Stromal cell of bone marrow (primary cell): ENCODE measurements around the gene EEF1AKMT4.

Experiments
- DNase-seq: peaks from one replicate; pipeline ENCODE4 v3.0.0-alpha.2; 2012; ENCODE audit warnings: low read depth

The EEF1AKMT4 gene

DNA sequence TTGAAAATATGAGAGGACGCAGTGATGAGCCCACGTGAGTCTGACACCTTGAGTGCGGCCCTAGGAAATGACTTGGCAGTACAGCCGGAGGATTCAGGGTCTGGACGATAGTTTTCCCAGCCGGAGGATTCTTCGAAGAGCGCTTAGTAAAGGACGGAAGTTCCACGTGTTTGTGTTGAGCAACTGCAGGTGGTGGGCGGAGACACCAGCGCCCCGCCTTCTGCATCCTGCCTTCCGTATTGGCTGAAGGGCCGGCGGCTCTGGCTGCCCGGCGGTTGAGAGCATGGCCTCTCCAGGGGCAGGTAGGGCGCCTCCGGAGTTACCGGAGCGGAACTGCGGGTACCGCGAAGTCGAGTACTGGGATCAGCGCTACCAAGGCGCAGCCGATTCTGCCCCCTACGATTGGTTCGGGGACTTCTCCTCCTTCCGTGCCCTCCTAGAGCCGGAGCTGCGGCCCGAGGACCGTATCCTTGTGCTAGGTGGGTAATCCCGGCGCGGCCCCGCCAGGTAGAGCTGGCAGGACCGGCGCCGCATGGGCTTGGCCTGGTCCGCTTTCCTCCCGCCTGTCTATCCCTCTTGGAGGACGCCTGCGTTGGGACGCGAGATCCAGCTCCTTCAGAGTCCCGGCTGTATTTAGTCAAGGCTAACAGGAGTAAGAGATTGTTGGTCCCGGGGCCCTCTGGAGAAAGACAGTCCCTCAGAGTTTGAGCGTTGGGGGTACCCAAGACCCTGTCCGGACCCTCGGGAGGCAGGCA, at the start of gene EEF1AKMT4:
Gene EEF1AKMT4 (plus strand): TSS at position 261 of the 755 bp plus-strand sequence. CDS start 23 bp downstream, at position 284.
- peak; percentile 93 for DNase-seq

DNA sequence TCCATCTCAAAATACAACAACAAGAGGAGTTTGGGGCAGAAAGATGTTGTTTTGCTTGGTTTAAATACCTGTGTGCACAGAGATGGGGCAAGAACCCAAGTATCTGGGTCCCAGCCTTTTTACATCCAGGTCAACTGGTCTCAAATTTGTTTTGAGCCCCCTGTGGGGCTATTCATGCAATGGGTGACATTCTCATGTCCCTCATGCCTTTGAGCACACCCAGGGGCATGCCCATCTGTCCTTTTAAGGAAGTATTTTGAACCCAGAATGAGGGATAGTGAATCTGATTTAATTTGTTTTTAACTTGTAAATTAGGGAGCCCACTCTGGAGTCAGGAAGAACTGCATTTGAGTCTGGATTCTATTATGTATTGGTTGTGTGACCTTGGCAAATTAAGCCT, 48.6 kb upstream of the EEF1AKMT4 start:
- no peak for DNase-seq

DNA sequence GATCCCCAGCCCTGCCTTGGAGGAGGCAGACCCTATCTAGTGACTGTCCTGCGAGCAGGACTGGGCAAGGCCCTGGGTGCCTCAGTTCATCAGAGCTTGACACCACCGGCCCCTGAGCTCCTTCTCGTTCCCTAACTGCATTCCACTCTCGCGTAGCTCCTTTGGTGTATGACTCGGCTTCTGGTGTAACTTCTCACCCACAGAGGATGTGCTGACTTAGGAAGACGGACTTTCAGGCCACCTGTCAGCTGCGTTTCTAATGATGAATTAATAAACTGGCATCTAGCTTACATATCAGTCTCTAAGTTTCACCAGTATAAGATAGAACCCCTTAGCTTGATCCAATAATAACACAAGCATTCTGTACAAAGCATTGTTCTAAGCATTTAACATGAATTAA, 45.9 kb upstream of the EEF1AKMT4 start:
- DNase-seq: no peak

DNA sequence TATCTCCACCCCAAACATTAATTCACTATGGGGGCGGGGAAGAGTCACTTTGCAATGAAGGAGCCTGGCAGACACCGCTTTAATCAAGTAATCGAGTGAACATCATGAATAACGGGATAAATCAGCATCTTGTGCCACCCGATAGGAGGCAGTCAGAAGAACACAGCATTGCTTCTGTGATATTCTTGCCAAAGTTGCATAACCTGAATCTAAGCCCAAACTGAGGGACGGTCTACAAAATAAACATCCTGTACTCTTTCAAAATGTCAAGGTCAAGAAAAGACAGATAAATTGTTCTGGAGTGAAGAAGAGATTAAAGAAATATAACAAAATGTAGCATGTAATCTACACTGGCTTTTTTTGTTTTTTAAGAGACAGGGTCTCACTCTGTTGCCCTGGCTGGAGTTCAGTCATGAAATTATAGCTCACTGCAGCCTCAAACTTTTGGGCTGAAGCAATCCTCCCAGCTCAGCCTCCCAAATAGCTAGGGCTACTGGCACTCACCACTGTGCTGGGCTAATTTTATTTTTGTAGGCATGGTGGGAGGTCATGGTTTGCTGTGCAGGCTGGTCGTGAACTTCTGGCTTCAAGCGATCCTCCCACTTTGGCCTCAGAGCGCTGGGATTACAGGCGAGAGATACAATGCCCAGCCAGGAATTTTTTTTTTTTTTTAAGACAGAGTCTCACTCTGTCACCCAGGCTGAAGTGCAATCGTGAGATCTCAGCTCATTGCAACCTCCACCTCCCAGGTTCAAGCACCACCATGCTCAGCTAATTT, 40.1 kb upstream of the EEF1AKMT4 start:
- DNase-seq: no peak

DNA sequence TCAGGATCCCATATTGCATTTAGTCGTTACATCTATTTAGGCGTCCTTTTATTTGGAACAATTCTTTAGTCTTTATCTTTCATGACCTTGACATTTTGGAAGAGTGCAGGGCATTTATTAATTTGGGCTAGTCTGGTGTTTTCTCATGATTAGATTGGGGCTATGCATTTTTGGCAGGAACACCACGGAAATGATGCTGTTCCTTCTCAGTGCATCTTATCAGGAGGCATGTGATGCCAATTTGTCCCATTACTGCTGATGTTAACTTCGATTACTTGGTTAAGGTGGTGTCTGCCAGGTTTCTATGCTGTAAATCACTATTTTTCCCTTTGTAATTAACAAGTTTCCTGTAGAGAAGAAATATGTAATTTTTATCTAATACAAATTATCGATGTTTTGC, 38.2 kb upstream of the EEF1AKMT4 start:
- DNase-seq: no peak

DNA sequence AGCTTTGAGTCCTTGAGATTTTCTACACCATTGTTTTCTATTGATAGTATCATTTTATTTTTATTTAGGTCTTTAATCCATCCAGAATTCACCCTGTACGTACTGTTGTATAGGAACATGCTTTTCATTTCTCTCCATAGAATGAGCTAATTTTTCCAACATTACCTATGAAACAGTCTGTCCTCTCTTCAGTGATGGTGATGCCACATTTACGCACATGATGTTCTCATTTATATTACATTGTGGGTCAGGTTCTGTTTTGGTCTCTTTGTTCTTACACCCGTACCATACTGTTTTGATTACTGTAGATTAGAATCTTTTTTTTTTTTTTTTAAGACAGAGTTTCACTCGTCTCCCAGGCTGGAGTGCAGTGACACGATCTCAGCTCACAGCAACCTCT, 37.8 kb upstream of the EEF1AKMT4 start:
- DNase-seq: no peak

DNA sequence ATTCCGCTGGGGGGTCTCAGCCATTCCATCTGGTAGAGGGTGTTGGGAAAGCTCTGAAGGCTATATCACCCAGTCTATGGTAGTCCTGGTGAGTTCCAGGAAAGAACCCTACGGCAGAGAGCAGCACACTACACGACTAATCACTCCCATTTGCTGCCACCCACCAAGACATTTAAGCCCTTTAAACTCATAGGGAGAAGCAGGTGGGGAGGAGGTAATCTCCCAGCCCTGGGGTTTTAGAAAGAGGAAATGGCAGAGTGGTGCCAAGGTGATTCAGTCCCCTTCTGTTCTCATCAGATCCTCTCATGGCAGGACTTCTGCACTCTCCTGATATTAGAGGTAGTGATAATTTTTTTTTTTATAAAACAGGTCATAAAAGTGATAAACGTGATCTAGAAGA, 30.7 kb upstream of the EEF1AKMT4 start:
- no peak for DNase-seq

DNA sequence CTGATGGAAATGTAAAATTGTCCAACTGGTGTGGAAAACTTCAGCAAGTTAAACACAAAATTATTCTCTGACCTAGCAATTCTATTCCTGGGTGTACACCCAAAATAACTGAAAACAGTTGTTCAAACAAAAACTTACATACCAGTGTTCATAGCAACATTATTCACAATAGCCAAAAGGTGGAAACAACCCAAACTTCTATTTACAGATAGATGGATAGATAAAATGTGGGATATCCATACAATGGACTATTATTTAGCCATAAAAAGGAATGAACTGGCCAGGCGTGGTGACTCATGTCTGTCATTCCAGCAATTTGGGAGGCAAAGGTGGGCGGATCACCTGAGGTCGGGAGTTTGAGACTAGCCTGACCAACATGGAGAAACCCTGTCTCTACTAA, 27.0 kb upstream of the EEF1AKMT4 start:
- no peak for DNase-seq

DNA sequence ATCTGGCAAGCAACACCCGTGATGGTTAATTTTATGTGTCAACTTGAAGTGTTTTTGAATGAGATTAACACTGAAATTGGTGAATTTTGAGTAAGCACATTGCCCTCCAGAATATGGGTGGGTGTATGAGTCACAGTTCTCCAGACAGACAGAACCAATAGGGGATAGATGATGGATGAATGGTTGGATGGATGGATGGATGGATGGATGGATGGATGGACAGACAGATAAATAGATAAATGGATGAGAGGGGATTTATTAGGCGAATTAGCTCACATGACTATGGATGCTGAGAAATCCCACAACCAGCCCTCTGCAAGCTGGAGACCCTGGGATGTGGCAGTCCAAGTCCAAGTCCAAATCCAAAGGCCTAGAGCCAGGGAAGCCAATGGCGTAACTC, 25.5 kb upstream of the EEF1AKMT4 start:
- DNase-seq: no peak

DNA sequence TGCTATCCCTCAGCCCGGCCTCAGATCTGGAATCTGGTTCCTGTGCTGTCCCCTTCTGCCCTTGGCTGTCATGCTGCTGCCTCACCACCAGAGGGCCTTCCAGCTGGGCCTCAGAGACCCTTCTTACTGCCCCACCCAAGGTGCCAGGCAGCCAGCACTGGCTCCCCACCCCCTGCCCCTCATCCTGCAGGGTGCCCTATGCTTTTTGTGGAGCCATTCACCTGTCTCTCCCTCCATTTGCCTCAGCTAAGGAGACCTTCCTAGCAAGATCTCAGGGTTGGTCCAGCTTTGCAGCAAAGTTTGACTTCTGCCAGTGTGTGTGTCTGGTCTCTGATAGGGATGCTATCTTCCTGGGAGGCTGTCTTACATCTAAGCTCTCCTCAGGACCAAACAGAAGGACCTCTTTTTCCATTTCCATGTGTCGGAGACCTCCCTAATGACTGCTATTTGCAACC, 22.0 kb upstream of the EEF1AKMT4 start:
- DNase-seq: no peak

DNA sequence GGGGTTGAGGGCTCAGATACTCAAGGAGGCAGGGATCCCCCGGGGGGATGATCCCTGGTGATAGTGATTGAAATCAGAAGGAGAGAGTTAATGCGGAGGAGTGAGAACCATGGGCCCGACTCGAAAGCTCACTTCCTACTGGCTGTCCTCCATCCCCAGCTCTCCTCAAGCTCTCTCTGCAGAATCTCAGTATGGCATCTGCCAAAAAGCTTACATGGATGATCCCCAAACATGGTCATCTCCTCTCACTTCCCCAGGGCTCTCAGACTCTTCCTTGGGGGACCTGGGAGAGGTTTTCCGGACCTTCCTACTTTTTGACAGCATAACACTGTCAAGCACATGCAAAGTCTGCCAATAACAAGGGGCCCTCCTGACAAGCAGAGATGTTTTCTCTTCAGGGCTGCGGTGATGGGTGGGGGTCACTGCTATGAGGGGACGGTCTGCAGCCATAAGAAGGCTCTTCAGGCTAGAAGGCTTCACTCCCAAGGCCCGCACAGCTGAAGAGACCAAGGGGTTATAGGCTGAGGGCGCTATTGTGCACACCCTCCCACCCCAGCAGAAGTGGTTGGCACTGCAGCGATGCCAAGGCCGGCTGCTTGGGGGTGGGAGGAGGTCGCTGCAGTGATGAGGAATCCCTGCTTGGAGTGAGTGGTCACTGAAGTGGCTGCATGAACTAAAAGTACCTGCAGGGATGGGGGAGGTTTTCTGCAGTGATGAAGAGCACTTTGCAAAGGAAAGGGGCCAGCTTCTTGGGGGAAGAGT, 20.9 kb upstream of the EEF1AKMT4 start:
- no peak for DNase-seq

DNA sequence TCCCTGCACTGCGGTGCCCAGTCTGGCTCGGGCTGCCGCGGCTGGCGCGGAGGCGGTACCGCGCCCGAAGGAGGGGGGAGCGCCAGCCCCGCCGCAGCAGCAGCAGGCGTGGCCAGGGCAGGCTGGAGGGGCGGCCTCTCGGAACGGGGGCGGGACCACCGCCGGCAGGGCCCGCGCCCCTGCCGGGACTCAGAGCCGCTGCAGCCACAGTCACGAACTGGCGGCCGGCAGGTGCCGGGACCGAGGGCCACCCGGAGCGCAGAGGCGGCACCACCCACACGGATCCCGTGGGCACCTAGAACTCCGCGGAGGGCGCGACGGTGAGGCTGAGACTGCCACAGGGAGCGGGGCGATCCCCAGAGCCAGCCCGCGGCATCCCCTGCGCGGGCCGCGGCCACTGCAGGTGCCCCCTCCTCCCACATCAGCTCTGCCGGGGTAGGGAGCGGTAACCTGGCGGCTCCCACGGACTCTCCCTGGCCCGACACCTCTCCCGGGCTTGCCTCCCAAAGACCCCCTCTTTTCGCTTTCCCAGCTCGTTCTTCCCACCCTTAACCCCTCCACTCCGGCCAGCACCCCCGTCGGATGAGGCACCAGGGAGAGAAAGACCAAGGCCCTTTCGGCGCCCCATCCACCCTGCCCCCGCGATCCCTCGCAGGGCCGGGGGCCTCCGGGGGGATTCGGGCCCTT, 19.9 kb upstream of the EEF1AKMT4 start, which contains the start of gene VWA5B2:
Gene VWA5B2 (plus strand): TSS at position 192 of the 687 bp plus-strand sequence. CDS start 944 bp downstream, outside the sequence.
- DNase-seq: no peak

DNA sequence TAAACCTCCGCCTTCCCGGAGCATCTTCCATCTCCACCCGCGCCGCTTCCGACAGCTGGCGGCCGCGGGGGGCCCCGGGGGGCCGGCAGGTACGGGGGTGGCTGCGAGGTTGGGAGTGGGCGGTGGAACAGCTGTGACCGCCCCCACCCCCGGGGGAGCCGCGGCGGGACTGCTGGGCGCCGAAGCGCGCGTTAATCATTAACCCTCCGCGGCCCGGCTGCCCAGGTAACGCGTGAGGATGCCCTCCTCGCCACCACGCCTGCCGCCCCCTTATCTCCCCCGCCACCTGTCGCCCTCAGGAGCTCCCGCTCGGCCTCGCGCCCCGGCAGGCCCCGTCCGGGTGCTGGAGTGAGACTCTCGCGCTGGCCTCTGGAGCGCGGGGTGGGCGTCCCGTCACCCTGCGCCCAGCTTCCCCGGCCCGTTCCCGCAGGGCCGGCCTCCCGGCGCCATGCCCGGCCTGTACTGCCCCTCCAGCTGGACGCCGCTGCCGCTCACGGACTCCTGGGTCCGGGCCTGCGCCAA, 19.3 kb upstream of the EEF1AKMT4 start:
- DNase-seq: no peak

DNA sequence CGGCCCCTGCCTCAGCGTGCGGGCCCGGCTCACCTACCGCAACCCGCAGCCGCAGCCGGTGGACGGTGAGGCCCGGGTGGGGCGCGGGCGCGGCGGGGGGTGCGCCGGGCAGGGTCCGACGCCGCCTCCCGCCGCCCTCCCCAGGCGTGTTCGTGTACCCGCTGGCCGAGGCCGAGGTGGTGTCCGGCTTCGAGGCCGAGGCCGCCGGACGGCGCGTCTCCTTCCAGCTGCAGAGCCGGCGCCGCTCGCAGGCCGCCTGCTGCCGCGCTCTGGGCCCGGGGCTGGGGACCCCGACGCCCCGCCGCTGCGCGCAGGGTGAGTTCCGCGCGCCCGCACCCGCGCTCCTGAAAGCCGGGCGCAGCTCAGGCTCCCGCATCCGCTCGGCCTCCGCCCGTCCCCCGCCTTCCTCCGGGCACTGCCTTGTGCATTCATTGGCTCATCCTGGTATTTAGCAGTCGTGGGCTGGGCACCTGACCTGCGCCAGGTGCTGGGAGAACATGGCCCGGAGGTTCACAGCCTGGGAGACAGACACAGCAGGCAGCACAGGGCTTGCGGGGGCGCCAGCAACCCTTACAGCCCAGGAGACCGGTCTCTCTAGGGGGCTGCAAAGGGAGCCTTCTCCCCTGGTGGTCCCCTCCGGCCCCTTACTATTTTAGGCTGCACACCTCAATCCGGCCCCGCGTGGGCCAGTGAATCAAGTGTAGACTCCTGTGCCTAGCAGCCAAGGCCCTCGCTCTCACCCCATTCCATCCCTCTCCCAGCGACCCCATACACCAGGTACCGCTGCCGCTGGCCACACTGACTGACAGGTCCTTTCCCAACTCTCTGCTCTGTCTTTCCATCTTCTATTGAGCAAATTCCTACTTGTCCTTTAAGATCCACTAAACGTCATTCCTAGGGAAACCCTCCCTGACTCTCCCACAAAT, 18.6 kb upstream of the EEF1AKMT4 start:
- DNase-seq: no peak

DNA sequence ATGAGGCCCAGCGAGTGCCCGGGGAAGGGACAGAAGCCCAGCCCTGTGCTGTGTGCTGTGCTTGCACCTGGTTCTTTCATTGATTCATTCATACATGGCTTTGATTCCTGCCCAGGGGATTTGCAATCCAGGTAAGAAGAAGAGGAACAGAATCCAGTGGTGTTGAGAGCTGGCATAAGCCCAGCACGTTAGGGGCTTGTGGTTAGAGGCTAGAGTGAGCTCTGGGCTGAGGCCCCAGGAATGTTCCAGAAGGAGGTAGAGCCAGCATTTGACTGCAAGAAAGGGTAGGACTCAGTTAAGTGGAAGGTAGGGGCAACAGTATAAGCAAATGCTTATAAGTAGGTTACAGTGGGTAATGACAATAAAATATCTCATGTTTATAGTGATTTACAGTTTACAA, 17.8 kb upstream of the EEF1AKMT4 start:
- no peak for DNase-seq

DNA sequence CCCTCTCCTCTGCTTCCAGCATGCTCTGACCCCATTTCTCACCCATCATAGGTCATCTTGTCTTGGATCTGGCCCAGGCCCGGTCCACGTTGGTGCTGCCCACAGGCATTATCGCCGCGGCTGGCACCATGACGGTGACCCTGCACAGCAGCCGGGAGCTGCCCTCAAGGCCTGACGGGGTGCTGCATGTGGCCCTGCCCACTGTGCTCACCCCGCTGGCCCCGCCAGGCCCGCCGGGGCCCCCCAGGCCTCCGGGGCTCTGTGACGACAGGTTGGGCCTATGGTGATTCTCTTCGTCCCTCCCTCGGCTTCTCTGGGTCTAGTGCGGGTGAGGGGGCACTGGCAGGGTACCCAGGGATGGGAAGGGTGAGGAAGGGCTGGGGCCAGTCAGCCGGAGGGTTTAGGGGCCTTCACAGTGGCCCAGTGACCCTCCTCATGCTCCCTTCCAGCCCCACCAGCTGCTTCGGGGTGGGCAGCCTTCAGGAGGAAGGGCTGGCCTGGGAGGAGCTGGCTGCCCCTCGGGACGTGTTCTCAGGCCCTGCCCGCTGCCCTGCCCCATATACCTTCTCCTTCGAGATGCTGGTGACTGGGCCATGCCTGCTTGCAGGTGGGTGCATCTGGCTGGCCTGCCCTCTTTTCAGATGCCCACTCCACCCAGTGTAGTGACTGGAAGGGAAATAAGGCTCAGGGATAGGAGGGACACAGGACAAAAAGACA, 16.2 kb upstream of the EEF1AKMT4 start:
- DNase-seq: no peak

DNA sequence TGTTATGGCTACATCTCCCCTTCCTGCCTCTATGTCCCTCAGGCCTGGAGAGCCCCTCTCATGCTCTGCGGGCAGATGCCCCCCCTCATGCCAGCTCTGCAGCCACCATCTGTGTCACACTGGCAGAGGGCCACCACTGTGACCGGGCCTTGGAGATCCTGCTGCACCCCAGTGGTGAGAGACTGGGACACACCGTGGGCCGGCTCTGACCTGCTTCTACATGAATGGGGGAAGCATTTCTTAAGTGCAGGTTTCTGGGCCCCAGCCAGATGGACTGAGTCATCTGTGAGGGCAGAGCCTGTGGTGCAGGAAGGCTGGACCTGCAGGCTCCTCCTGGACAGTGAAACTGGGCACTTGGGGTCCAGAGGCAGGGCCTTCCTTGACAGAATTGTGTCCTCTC, 15.2 kb upstream of the EEF1AKMT4 start:
- DNase-seq: peak; percentile 36

DNA sequence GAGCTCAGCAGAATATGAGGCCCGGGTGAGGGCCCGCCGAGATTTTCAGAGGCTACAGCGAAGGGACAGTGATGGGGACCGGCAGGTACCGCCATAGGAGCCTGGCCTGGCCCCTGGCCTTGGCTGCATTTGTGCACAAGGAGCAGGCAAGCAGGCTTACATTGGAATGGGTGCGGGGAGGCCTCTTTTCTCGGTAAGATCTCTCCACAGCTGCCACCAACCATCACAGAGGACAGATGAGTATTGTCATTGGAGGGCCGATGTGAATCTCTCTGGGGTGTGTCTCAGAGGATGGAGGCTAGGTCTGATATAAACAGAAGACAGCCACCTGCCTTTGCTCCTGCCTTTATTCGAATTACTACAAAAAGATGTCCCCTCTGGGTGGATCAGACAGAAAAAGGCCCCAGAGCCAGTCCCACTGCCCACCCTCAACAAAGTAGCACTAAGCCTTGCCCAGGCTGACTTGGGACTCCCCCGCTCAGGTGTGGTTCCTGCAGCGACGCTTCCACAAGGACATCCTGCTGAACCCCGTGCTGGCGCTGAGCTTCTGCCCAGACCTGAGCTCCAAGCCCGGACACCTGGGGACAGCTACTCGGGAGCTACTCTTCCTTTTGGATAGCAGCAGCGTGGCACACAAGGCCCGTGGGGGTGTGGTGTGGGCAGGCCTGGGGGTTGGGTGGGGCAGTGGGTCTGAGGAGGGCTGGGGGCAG, 14.6 kb upstream of the EEF1AKMT4 start:
- DNase-seq: no peak

DNA sequence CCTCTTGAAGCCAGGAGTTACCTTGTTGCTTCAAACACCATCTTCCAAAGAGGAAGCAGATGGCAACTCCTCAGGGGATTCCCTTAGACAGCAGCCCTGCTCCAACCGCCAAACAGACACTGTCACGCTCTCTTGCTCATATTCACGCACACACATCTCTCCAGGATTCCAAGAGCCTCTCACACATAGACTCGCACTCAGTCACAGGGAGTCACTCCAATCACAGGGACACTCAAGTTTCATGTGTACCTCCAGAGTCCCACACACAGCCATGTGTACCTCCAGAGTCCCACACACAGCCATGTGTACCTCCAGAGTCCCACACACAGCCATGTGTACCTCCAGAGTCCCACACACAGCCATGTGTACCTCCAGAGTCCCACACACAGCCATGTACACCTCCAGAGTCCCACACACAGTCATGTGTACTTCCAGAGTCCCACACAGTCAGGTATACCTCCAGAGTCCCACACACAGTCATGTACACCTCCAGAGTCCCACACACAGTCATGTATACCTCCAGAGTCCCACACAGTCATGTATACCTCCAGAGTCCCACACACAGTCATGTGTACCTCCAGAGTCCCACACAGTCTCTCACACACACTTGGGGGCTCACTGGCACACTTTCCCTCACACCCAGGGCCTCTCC, 14.0 kb upstream of the EEF1AKMT4 start:
- no peak for DNase-seq
